Upper lobe of left lung (tissue), 4 donors: ENCODE results near the gene ABL2.

Experiments used
- CTCF ChIP-seq, 6 experiments: fragments of 450-650 bp in 4 of 6; fragments of 200-600 bp in 2 of 6; sonication (generic) in 2 of 6; IDR thresholded peaks; one replicate each; pipeline ENCODE4 v1.5.1; 2016 to 2019; ENCODE audit warnings: antibody characterized with exemption in 6 of 6
- POLR2A ChIP-seq, 4 donors: fragments of 450-650 bp; IDR thresholded peaks; one replicate each; pipeline ENCODE4 v1.5.1; 2016 to 2017; ENCODE audit warnings: antibody characterized with exemption in 4 of 4, mild to moderate bottlenecking in 2 of 4

- no peak for TF ChIP-seq POLR2A (IDR thresholded peaks at IDR 0.05)
- TF ChIP-seq CTCF (IDR thresholded peaks at IDR 0.05): no peak
Measured at GRCh38 chr1:179077396-179077795, 152.1 kb downstream of the ABL2 start.
